ENCODE data around the gene FANCC. TPM values are rescaled to one million over a fixed set of nuclear protein-coding genes. Genes with fewer than 3 reads are reported as not detected.
A peak's percentile ranks its signal among the peaks of the same experiment; 100 is the strongest.

Gene FANCC
- total and polyA plus RNA-seq, 2 of the 13 experiments (the other 11 are each of a cell fraction or from before 2014, with no cell fraction given): 7.4 to 8.6 TPM

DNA sequence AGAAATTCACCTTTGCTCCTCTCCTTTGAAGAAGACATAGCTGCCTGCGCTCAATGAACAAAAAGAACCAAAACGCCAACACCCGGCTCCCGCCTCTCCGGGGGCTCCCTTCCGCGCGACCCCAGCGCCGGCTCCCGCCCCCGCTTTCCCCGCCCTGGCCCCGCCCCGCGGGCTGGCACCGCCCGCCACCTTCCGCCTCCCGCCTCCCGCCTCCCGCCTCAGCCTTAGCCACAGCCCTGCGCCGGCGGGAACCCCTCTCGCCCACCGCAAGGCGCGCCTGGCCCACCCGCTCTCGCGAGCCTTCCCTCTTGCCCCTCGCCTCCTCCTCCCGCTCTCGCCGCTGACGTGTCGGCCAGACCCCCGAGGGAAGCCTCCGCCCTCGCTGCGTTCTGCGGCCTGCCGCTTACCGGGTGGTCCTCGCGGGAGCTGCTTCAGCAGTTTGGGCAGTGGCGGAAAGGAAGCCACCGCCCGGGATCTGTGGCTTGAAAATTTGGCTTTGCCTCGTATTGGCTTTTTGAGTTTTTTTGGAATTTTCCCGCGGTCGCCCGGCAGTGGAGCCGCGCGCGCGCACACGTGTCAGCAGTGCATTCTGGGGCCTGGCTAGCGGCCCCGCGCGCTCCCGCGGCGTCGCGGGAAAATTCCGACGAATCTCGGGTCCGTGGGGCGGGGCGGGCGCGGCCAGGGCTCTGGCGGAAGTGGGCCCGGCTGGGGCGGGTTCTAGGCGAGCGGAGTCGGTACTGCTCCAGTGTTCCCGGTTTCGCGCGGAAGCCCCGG is at the start of gene FANCC (continued):
- TF ChIP-seq ZNF776 (CRISPR knock-in tag; IDR thresholded peaks at IDR 0.05) (peak; percentile 84), ZNF879 (CRISPR knock-in tag; IDR thresholded peaks at IDR 0.05) (no peak; the same call in 1 of the 2 replicates), ZNF468 (CRISPR knock-in tag; IDR thresholded peaks at IDR 0.05) (0 out of 2 replicates have a peak, but pooled peaks have one; percentile 75), ZZZ3 (CRISPR knock-in tag; IDR thresholded peaks at IDR 0.05; ENCODE audit: borderline replicate concordance) (no peak; the same call in 1 of the 2 replicates), ZNF143 (CRISPR knock-in tag; IDR thresholded peaks at IDR 0.05) (peak; percentile 88), ZFP36L1 (CRISPR knock-in tag; IDR thresholded peaks at IDR 0.05) (peak; percentile 90; the same call in 1 of the 2 replicates), ZNF510 (CRISPR knock-in tag; IDR thresholded peaks at IDR 0.05; ENCODE audit: low read depth) (no peak), PTBP1 (IDR thresholded peaks at IDR 0.05; ENCODE audit: low read depth, low read length, poor library complexity, severe bottlenecking) (no peak), PHF20 (CRISPR knock-in tag; IDR thresholded peaks at IDR 0.05) (no peak; the same call in 1 of the 2 replicates), KLF9 (CRISPR knock-in tag; IDR thresholded peaks at IDR 0.05; ENCODE audit: low read depth) (peak; percentile 28; the same call in 1 of the 2 replicates), ZNF317 (CRISPR knock-in tag; IDR thresholded peaks at IDR 0.05) (peak; percentile 82), ZNF24 (IDR thresholded peaks at IDR 0.05) (no peak), IRX3 (CRISPR knock-in tag; IDR thresholded peaks at IDR 0.05; ENCODE audit: borderline replicate concordance, low read depth) (no peak), NCOA2 (CRISPR knock-in tag; IDR thresholded peaks at IDR 0.05) (0 out of 2 replicates have a peak, but pooled peaks have one; percentile 23), GPN1 (CRISPR knock-in tag; IDR thresholded peaks at IDR 0.05; ENCODE audit: borderline replicate concordance) (no peak), SKI (IDR thresholded peaks at IDR 0.05; ENCODE audit: partially characterized antibody) (peak; percentile 31), ZNF569 (CRISPR knock-in tag; IDR thresholded peaks at IDR 0.05; ENCODE audit: borderline replicate concordance) (no peak), AGO1 (IDR thresholded peaks at IDR 0.05; ENCODE audit: low read depth, low read length, poor library complexity, severe bottlenecking) (peak; percentile 36)
- TF ChIP-seq, protein P1, sequence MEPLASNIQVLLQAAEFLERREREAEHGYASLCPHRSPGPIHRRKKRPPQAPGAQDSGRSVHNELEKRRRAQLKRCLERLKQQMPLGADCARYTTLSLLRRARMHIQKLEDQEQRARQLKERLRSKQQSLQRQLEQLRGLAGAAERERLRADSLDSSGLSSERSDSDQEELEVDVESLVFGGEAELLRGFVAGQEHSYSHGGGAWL (CRISPR knock-in tag; IDR thresholded peaks at IDR 0.05): peak; percentile 52
- TF ChIP-seq, protein P2, sequence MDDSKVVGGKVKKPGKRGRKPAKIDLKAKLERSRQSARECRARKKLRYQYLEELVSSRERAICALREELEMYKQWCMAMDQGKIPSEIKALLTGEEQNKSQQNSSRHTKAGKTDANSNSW (CRISPR knock-in tag; IDR thresholded peaks at IDR 0.05; ENCODE audit: borderline replicate concordance): no peak
- TF ChIP-seq, protein P3, sequence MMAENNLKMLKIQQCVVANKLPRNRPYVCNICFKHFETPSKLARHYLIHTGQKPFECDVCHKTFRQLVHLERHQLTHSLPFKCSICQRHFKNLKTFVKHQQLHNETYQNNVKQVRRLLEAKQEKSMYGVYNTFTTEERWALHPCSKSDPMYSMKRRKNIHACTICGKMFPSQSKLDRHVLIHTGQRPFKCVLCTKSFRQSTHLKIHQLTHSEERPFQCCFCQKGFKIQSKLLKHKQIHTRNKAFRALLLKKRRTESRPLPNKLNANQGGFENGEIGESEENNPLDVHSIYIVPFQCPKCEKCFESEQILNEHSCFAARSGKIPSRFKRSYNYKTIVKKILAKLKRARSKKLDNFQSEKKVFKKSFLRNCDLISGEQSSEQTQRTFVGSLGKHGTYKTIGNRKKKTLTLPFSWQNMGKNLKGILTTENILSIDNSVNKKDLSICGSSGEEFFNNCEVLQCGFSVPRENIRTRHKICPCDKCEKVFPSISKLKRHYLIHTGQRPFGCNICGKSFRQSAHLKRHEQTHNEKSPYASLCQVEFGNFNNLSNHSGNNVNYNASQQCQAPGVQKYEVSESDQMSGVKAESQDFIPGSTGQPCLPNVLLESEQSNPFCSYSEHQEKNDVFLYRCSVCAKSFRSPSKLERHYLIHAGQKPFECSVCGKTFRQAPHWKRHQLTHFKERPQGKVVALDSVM (CRISPR knock-in tag; IDR thresholded peaks at IDR 0.05): 0 out of 2 replicates have a peak, but pooled peaks have one; percentile 7
- TF ChIP-seq, protein P4, sequence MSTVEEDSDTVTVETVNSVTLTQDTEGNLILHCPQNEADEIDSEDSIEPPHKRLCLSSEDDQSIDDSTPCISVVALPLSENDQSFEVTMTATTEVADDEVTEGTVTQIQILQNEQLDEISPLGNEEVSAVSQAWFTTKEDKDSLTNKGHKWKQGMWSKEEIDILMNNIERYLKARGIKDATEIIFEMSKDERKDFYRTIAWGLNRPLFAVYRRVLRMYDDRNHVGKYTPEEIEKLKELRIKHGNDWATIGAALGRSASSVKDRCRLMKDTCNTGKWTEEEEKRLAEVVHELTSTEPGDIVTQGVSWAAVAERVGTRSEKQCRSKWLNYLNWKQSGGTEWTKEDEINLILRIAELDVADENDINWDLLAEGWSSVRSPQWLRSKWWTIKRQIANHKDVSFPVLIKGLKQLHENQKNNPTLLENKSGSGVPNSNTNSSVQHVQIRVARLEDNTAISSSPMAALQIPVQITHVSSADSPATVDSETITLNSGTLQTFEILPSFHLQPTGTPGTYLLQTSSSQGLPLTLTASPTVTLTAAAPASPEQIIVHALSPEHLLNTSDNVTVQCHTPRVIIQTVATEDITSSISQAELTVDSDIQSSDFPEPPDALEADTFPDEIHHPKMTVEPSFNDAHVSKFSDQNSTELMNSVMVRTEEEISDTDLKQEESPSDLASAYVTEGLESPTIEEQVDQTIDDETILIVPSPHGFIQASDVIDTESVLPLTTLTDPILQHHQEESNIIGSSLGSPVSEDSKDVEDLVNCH (CRISPR knock-in tag; IDR thresholded peaks at IDR 0.05): no peak
- TF ChIP-seq, protein P5, sequence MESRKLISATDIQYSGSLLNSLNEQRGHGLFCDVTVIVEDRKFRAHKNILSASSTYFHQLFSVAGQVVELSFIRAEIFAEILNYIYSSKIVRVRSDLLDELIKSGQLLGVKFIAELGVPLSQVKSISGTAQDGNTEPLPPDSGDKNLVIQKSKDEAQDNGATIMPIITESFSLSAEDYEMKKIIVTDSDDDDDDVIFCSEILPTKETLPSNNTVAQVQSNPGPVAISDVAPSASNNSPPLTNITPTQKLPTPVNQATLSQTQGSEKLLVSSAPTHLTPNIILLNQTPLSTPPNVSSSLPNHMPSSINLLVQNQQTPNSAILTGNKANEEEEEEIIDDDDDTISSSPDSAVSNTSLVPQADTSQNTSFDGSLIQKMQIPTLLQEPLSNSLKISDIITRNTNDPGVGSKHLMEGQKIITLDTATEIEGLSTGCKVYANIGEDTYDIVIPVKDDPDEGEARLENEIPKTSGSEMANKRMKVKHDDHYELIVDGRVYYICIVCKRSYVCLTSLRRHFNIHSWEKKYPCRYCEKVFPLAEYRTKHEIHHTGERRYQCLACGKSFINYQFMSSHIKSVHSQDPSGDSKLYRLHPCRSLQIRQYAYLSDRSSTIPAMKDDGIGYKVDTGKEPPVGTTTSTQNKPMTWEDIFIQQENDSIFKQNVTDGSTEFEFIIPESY (CRISPR knock-in tag; IDR thresholded peaks at IDR 0.05): no peak
